ENCODE results near the gene LAMC2. TPM values are rescaled to one million over a fixed set of nuclear protein-coding genes. Genes with fewer than 3 reads are reported as not detected.

The LAMC2 gene
- total RNA-seq, 1 donor from 2014 or later, result 128 TPM

DNA sequence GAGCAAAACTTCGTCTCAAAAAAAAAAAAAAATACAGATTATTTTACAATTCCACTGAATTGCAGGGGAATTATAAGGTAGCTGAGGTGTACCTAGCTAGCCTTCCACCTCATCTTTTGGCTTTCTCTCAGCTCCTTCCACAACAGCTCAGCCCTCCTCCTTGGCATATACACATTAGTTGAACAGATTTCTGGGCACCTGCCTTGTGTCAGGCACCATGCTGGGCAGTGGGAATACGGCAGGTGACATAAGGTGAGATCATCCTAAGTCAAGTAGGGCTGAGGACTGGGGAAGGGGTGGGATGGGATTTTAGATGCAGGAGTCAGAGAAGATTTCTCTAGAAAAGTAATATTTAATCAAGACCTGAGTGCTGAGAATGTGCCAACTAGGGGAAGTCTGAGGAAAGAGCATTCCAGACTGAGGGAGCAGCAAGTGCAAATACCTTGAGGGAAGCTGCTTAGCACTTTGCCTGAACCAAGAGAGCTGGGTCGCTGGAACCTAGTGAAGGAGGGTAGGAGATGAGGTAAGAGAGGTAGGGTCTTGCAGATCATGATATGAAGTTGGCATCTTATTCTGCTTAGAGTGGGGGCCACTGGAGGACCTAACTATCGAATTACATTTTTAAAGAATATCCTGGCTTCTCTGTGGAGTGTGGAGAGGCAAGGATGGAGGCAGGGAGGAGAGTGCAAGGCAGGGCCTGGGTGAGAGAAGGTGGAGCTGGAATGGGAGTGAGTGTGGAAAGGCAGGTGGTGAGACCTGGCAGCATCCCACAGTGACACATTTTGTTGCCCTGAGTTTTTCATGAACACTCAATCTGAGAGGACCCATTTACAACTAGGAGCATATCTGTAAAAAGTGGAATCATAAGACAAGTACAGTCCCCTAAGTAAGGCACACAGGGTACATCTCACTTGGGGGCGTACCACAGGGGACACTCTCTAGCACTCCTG lies 28.2 kb downstream of the LAMC2 start:
- DNase-seq (ENCODE audit: low read depth), result peak; percentile 70

DNA sequence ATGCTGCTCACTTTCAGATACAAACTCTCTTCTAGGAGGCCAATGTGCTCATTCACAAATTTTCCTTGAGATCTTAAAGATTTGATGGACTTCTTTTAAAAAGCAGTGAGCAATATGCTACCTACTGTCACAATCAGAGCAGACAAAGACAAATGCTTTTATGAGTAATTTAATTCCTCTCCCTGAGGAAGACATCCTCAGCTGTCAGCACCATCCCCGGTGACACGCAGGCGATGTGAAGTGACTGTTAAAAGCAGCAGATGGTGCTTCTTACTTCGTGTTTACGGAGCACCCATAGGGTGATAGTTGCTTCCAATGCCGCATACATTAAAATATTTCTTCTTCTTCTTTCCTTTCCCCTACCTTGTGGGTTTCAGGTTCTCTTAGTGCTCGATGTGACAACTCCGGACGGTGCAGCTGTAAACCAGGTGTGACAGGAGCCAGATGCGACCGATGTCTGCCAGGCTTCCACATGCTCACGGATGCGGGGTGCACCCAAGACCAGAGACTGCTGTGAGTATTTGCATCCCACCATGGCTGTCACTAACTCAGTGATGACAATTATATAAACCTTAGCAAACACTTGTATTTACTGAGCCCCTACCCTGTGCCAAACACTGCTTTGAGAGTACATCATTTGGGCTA lies 29.1 kb downstream of the LAMC2 start:
- no peak for DNase-seq (ENCODE audit: low read depth)

DNA sequence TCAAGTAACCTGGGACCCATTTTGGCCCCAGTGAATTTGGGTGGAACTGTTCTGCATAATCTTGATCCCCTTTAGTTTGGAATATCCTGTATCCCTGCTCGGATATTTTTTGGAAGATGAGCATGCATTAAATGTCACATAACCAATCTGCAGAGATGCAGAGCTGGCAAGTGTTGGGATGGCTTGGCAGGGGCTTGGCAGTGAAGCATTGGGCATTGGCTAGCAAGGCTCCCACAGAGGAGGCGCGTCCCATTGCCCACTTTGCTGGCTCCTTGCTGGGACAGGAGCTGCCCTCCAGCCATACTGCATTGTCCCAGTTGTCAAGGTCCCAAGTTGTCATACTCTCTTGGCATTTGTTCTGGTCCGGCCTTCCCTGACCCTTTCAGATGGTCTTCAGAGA lies 29.9 kb downstream of the LAMC2 start:
- no peak for DNase-seq (ENCODE audit: low read depth)

DNA sequence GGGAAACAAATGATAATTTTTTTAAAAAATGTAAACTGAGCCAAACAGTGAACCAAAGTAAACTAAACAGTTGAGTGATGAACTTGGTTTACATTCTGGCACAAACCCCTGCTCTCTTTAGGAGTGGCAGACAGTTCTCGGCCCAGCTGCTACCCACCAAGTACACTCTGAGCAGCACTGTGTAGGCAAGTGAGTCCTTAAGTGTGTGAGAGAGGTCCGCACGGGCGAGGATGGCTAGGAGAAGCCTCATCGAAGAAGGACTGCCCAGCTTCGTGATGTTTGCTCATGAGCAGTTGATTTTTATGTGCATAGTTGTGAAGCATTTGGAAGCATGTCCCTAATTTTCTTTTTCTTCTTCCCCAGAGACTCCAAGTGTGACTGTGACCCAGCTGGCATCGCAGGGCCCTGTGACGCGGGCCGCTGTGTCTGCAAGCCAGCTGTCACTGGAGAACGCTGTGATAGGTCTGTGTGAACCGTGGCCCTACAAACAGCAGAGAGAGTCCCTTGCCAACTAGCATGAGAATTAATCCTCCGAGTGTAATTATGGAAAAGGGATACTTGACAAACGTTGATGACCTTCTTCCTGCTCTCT lies 32.1 kb downstream of the LAMC2 start:
- no peak for DNase-seq (ENCODE audit: low read depth)

DNA sequence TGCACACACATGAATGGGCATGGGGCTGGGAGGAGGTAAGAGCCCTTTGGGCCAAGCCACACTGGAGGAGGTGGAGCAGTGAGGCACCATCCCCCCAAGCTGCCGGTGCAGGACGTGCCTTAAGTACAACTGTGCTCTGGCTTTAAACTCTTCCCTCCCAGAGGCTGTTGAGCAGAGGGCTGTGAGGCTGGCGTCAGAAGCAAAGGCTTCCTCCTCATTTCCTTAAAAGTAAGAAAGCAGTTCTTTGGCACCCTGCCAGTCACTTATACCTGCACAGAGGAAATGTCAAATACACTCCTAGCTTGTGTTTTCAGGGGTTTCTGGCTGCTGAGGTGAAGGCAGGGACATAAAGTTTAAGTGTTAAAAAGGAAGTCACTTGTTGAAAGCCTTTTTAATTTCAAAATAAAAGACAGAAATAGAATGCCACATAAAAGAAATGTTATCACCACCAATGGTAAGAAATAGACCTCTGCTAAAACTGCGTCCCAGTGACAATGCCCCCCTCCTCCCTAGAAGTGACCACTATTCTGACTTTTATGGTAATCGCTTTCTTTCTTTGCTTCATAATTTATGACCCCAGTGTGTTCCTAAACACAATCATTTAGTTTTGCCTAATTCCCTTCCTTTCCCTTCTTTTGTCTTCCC lies 33.0 kb downstream of the LAMC2 start:
- DNase-seq (ENCODE audit: low read depth), result peak; percentile 76

DNA sequence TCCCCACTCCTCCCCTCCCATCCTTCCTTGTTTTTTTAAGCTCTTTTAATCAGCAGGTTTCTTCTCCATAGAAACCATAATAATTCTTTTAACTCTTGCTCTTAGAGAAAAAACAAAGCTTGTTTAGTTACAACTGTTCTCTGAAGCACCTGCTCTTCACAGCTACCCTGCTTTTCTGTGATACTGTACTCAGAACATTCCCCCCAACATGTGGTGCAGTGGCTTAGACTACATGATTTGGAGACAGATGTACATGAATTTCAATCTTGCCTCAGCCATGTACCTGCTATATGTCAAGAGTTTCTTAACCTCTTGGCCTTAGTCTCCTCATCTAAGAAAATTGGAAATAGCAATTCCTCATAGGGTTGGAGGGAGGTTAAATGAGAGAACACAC lies 33.5 kb downstream of the LAMC2 start:
- no peak for DNase-seq (ENCODE audit: low read depth)

DNA sequence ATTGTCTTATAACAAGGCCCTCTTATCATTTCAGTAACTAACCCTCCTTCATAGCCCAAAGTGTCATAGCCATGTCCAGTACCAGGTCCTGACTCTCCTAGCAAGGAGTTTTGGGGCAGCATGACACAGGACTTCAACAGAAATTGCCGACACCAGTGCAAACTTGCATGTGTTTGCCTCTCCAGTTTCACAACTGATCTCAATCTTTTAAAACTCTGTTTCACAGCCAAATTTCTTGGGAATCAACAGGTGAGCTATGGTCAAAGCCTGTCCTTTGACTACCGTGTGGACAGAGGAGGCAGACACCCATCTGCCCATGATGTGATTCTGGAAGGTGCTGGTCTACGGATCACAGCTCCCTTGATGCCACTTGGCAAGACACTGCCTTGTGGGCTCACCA lies 36.8 kb downstream of the LAMC2 start:
- DNase-seq (ENCODE audit: low read depth), result no peak

DNA sequence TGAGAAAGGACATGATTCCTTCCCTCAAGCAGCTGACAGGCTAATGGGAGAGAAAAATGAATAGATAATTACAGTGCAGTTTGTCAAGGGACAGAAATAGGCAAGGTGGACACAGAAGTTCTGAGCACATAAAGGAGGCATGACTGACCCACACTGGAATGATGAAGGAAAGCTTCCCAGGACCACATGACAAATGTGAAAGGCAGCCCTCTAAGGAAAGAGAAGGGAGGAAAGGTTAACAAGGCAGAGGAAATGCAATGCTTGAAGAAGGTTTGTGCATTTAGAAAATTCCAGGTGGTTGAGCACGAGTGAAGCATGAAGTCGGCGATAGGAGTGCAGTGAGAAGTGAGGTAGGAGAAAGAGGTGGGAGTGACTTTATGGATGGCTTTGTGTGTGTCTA lies 37.4 kb downstream of the LAMC2 start:
- peak; percentile 85 for DNase-seq (ENCODE audit: low read depth)

DNA sequence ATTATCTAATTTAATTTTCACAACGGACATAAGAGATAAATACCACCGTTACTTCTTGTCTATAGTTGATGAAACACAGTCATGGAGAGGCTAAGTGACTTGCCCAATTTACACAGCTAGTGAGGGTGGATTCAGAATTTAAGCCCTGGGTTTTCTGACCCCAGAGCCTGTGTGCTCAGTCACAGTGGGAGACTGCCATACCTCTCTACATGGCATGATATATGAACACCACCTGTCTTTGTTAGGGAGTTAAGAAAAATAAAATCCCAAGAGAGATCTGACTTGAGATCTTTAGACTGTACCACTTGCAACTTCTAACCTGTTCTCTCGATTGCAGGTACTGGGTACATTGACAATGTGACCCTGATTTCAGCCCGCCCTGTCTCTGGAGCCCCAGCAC lies 40.3 kb downstream of the LAMC2 start:
- no peak for DNase-seq (ENCODE audit: low read depth)

DNA sequence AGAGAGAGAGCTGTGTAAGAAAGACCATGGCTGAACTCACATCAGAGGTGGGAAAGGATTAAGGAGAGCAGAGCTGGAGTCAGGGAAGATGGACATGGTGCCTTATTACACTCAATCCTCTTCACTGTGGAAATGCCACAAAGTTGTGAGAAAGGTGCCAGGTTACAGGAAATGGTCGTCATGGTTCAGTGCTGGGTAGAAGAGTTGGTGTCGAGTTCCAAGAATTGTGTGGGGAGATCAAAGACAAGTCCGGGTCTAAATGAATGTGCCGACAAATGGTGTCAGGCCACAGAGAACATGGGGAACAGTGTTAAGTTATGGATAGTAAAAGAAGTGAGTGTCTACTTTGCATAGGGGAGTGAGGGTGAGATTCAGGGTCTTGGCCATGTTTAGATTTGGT lies 40.9 kb downstream of the LAMC2 start:
- DNase-seq (ENCODE audit: low read depth), result peak; percentile 73

DNA sequence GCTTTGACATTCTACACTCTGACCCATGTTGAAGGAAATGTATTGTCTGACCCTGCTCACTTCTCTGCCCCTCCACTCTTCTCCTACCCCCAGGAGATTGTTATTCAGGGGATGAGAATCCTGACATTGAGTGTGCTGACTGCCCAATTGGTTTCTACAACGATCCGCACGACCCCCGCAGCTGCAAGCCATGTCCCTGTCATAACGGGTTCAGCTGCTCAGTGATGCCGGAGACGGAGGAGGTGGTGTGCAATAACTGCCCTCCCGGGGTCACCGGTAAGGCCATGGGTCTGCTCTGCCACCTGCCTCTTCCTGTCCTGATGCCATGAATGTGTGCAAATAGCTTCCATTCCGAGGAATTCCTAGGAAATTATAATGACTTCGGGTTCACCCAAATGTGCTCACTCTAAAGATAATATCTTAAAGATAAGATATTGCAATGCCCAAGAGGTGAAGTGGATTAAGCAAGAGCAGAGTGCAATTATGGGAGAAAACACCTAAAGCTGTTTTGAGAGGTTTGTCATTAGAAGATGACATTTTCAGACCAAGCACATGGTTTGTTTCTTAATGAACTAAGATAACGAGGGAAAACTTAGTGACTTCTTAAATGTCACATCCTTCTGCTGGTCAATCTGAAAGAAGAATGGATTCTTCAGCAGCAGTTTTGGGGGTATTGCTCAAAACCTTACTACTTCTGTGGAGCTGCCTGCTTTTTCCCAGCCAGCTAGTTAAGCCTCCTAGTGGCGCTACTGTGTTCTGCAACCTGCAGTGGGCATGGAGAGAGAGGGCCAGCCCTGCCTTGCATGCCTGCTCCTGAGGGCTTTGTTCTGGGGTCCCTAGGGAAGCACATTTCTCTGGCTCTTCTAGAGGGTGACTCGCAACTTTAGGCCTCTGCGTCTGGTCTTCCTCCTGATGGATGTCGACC lies 41.6 kb downstream of the LAMC2 start:
- DNase-seq (ENCODE audit: low read depth), result no peak

DNA sequence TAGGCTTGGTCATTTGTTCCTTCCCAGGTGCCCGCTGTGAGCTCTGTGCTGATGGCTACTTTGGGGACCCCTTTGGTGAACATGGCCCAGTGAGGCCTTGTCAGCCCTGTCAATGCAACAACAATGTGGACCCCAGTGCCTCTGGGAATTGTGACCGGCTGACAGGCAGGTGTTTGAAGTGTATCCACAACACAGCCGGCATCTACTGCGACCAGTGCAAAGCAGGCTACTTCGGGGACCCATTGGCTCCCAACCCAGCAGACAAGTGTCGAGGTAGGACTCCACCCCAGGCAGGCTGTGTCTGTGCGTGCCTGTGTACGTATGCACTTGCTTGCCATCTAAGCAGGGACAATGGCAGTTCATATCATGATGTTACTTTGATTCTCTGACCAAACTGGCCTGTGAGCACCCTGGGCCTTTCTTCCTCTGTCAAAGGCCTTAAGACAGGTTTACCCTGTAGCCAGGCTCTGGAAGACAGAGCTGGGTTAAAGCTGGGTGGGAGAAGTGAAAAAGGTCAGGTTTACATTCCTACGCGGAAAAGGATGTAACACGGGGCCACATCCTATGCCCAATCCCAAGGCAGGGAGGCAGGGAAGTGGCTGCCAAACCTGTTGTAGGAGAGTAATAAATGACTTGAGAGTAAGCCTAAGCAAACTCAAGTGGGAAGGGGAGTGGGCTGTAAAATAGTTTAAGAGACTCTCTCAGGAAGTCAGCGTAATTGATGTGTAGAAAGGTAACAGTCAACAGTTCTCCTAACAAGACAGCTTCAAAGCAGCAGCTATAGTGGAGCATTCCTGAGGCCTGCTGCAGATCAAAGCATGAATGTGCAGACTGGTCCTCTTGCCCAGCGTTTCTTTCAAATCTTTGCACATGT lies 42.5 kb downstream of the LAMC2 start:
- no peak for DNase-seq (ENCODE audit: low read depth)

DNA sequence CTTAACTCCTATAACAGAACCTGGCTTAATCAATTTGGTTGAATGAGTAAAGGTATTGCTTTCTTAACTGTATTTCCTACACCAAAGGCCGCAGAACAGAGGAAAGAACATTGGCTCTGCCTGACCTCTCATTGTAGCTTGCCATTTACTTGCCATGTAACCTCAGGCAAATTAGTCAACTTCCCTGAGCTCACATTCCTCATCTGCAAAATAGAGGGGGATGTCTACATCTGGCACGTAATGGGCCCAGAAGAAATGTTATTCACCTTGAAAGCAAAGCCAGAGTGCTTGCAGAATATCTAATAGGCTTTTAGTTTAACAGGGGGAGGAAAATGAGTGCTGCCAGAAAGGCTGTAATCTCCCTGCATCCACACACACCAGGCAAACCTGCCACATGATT lies 44.3 kb downstream of the LAMC2 start:
- peak; percentile 97 for DNase-seq (ENCODE audit: low read depth)

DNA sequence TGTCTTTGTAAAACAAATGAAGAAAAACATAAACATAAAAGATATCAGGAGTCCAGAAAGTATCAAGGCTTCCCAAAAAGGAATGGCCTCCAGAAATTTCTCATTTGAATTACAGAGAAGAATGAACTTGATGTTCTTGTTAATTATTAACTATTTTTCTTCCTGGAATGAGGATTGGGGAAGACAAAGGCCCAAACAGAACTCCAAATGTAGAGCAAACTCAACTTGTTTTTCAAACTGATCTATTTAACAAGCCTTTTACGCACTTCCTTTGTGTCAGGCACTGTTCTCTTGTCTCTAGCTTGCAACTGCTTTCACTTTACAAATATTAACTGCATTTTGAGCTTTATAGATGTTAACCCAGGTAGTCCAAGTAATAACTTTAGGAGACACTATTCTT lies 45.5 kb downstream of the LAMC2 start:
- DNase-seq (ENCODE audit: low read depth), result peak; percentile 79

DNA sequence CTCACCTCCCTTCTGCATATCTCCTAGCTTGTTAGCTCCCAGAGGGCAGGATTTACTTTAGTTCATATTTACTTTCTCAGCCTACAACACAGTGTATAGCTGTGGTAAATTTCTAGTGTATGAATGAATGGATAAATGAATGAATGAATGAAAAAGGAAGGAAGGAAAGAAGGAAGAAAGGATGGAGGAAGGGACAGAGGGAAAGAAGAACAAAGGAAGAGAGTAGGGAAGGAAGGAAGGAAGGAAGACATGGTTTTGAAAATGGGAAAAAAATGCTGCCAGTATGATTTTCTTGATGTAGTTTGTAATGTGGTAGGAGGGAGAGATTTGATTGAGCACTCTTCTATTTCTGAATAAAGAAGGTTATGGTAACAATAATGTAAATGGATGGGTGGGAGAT lies 47.0 kb downstream of the LAMC2 start:
- DNase-seq (ENCODE audit: low read depth), result no peak

DNA sequence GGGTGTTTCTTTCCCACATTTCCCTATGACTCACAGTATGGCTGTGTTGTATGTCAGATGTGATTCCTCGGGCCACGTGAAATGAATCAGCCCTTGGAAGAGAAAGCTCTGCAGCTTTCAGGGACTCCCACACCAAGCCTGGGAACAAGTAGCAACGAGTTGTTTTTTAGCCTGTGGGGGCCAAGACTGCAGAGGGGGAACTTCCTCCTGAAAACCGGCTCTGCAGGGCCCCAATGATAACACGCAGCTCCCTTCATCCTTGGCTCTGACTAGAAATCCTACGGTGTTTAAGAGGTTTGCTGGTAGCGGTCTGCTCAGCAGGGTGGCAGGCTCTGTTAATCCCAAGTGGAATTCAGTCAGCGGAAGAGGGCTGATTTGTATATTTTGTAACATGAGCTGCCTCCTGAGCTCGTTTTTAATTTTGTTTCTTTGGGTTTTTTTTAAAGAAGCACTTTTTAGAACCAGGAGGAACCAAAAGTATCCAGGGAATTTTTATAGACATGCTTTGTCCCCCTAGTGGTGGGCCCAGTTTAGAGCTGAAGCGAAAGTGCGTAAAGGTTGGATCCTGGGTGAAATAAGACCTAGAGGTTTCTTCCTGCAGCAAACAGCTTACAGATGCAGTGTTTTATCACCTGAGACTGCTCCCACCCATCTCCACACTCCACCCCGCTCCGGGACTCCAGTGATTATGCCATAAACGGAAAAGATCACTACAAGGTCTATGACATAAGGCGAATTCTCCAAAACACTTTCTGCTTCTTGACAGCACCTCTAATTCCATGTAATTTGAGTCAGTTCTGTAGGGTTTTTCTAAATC lies 48.8 kb downstream of the LAMC2 start:
- DNase-seq (ENCODE audit: low read depth), result peak; percentile 99

DNA sequence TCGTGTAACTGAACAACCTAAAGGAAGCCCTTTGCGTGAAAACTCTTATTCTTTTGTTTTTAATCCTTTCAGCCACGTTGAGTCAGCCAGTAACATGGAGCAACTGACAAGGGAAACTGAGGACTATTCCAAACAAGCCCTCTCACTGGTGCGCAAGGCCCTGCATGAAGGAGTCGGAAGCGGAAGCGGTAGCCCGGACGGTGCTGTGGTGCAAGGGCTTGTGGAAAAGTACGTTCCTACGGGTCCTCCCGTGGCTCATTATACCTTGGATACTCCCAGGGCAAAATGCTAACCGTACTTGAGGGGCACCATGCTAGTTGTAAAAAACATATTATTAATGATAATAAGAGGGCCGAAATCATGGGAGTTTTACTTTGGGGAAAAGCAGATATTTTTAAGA lies 49.4 kb downstream of the LAMC2 start:
- no peak for DNase-seq (ENCODE audit: low read depth)

DNA sequence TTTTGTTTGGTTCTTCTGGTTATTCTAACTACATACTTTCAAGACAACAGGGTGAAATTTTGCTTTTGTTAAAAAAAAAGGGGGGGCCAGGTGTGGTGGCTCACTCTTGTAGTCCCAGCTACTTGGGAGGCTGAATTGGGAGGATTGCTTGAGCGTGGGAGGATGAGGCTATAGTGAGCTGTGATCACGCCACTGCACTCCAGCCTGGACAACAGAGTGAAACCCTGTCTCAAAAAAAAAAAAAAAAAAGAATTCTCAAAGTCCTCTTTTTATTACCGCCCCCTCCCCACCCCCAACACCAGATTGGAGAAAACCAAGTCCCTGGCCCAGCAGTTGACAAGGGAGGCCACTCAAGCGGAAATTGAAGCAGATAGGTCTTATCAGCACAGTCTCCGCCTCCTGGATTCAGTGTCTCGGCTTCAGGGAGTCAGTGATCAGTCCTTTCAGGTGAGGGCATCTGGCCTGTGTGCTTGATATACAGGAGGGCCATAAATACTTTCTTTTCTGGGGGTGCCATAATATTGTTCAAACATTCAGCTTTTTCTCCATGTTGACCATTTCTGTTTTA lies 50.2 kb downstream of the LAMC2 start:
- no peak for DNase-seq (ENCODE audit: low read depth)

DNA sequence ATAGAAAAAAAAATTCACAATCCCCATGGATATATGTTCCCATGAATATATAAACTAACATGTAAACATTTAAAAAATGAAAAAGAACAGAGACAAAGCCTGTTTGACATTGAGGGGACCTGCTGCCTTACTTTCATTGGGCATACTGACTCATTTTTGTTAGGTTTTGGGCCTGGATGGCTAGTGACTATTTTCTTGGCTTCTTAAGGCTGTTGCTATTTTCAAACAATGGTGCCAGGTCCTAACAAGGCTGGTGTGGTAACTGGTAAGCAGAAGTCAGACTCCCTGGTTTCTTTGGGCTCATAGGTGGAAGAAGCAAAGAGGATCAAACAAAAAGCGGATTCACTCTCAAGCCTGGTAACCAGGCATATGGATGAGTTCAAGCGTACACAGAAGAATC lies 51.0 kb downstream of the LAMC2 start:
- DNase-seq (ENCODE audit: low read depth), result no peak

Measured in renal cortical epithelial cell (primary cell).